T-helper 1 cell treated with Interleukin-12 subunit alpha and Interleukin-12 subunit beta and Interleukin-4 antibody, amounts not matched to agents 30 μg/mL and 1 μg/mL, for 36 hours (primary cell): Measurements from ENCODE around the gene LIMA1.

Experiments used
- H3K27ac Mint-ChIP-seq: one replicate; pipeline ENCODE4 v1.8.0; 2021; ENCODE audit warnings: mild to moderate bottlenecking, mixed read lengths
- H3K27me3 Mint-ChIP-seq: one replicate; pipeline ENCODE4 v1.8.0; 2021; ENCODE audit warnings: low read depth, mixed read lengths
- H3K36me3 Mint-ChIP-seq: one replicate; pipeline ENCODE4 v1.8.0; 2021; ENCODE audit warnings: low read depth, mixed read lengths
- H3K4me1 Mint-ChIP-seq: one replicate; pipeline ENCODE4 v1.8.0; 2021; ENCODE audit warnings: low read depth, mixed read lengths
- H3K4me3 Mint-ChIP-seq: one replicate; pipeline ENCODE4 v1.8.0; 2021; ENCODE audit warnings: mild to moderate bottlenecking, moderate library complexity, mixed read lengths
- H3K9me3 Mint-ChIP-seq: one replicate; pipeline ENCODE4 v1.8.0; 2021; ENCODE audit warnings: mixed read lengths

LIMA1 gene

DNA sequence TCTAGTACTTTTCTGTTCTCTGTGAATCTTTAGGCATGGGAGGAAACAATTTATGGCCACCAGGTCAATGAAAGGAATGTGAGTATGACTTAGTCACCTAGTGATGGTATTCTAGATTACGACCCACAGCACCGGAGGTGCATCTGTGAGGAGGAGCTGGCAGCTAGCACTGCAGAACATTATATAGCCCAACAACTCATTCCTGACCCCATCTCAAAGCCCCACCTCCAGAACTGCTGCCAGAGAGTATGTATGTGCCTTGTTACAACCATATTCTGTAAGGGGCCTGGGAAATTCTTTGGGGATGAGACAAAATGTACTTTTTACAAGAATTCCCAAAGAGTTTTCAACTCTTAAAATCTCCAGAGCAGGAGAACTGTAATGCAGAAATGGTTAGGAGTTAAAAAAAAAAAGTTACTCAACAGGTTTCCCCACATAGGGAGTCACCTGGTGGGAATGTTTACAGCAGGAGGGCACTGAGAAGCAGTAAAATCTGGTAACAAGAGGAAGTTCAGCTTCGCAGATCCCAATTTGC lies 81.3 kb downstream of the LIMA1 start:
- Mint-ChIP-seq H3K4me3 (no peak overlapping the region), H3K36me3 (peaks cover 16% of the 10 kb centered on the region), H3K27ac (no peak overlapping the region), H3K9me3 (no peaks in the 10 kb centered on the region), H3K4me1 (peaks cover 3% of the 10 kb centered on the region), H3K27me3 (no peaks in the 10 kb centered on the region)

DNA sequence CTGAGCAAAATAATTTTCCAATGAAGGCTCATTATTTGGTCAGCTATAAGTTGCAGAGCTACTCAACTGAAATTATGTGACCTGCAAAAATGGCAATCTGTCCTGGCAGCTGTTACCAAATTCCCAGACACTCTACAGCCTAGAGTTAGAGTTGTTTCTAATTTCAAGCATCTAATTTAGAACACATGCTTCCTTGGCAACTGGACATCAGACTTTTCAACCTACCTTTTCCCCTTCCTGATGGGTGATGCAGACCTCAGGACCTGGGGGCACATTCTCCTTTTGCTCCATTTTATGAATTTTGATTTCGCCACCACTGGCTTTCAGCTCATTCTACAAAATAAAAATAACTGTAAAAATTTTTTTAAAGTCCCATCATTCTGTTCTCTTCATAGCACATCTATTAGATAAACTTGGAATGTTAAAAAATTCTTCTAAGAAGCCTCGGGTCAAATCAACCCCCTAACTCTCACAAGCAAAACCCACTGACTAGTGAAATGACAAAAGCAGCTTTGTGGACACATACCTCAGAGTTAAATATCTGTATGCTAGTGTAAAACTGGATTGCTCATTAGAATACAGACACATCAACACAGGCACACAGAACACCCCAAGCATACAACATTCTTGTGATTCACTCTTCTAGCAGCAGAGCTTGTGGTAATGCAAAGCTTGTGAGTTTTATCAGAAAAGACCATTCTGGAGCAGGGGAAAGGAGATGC lies 82.6 kb downstream of the LIMA1 start:
- Mint-ChIP-seq H3K4me1 (no peaks in the 10 kb centered on the region), H3K36me3 (peaks cover 20% of the 10 kb centered on the region), H3K9me3 (no peaks in the 10 kb centered on the region), H3K27me3 (no peaks in the 10 kb centered on the region), H3K27ac (no peak overlapping the region), H3K4me3 (no peak overlapping the region)

DNA sequence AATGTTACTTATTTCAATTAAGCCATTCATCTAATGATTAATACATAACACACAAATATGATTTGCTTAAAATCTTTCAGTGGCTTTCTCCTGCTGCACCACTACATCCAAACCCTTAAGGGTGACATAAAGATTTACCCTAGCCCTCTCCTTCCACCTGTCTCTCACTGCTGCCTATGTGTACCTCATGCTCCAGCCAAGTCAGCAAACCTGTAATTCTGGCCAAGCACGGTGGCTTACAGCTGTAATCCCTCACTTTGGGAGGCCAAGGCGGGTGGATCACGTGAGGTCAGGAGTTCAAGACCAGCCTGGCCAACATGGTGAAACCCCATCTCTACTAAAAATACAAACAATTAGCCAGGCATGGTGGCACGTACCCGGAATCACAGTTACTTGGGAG lies 84.5 kb downstream of the LIMA1 start:
- Mint-ChIP-seq H3K4me3 (no peak overlapping the region), H3K9me3 (no peaks in the 10 kb centered on the region), H3K4me1 (no peaks in the 10 kb centered on the region), H3K27ac (no peak overlapping the region), H3K36me3 (peaks cover 17% of the 10 kb centered on the region), H3K27me3 (no peaks in the 10 kb centered on the region)

DNA sequence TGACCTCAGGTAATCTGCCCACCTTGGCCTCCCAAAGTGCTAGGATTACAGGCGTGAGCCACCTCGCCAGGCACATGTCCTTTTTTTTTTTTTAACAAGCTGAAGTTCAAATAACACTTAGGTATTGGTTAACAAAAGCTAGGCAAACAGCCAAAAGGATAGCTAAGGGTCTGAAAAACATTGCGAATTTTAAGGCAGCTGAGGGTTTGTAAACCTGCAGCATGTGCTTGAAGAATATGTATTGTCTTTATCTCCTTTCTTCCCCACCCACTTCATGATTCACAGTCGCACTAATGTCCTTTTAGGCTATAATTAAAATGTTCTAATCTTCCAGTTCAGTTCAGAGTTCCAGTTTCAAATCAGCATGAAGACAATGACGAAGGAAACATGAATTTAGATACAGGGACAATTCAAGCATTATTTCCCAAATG lies 86.0 kb downstream of the LIMA1 start:
- H3K27ac Mint-ChIP-seq, result no peak overlapping the region
- H3K9me3 Mint-ChIP-seq, result no peaks in the 10 kb centered on the region
- H3K4me3 Mint-ChIP-seq, result no peak overlapping the region
- no peaks in the 10 kb centered on the region for H3K27me3 Mint-ChIP-seq
- H3K4me1 Mint-ChIP-seq, result no peaks in the 10 kb centered on the region
- H3K36me3 Mint-ChIP-seq, result peaks cover 17% of the 10 kb centered on the region

DNA sequence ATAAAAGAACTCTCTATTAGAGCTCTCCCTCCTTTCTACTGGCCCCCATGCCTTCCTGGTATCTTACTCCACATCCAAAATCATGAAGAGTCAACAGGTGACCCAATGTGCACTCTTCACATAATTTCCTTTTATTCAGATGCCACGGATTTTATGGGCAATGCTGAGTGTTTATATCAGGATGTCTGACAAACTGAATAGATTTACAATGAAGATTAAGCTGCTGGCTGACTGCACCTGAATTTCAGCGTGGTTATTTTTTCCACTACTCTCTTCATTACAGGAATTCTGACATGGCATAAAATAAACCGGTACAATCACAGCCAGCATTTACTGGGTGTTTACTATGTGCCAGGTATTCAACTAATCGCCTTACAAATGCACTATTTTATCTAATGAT lies 86.8 kb downstream of the LIMA1 start:
- Mint-ChIP-seq H3K4me3 (no peak overlapping the region), H3K4me1 (no peaks in the 10 kb centered on the region), H3K27ac (no peak overlapping the region)

DNA sequence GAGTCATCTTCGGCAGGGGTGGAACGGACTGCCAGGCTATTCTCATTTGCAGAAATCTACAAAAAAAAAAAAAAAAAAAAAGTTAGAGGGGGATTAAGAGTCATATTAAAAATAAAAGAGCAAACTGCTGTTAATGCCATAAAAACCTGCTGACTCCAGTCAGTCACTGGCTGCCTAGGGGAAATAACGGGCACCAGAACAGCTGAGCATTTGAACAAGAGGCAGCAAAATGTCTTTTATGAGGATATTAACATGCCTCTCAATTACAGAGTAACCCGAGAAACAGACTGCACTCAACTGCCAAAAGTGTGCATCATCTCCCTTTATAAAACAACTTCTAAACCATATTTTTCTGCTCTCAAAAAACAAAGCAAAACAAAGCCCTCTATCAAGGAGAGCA lies 87.5 kb downstream of the LIMA1 start:
- H3K36me3 Mint-ChIP-seq, result peaks cover 15% of the 10 kb centered on the region
- no peak overlapping the region for H3K27ac Mint-ChIP-seq
- no peaks in the 10 kb centered on the region for H3K9me3 Mint-ChIP-seq
- H3K4me1 Mint-ChIP-seq, result no peaks in the 10 kb centered on the region
- H3K27me3 Mint-ChIP-seq, result no peaks in the 10 kb centered on the region
- H3K4me3 Mint-ChIP-seq, result no peak overlapping the region

More for the DNA sequence above, 86.8 kb downstream of the LIMA1 start:
- Mint-ChIP-seq H3K27me3 (no peaks in the 10 kb centered on the region), H3K9me3 (no peaks in the 10 kb centered on the region), H3K36me3 (peaks cover 17% of the 10 kb centered on the region)

DNA sequence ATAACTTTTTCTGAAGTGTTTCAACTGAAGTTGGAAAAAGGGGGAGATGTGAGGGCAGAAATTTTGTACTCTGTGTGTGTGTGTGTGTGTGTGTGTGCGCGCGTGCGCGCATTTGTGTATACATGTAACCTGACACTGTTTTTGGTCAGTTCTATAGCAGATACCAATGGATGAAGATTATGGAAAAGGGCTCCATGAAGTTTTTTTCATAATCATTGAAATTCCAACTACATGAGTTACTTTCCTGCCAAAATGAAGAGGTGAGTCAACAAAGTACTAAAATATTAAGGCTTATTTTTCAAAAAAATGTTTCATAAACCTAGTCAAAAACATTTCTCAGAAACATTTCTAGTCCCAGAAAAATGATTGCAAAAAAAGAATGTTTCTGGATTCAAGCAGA lies 90.4 kb downstream of the LIMA1 start:
- H3K9me3 Mint-ChIP-seq, result no peaks in the 10 kb centered on the region
- no peaks in the 10 kb centered on the region for H3K27me3 Mint-ChIP-seq
- no peak overlapping the region for H3K27ac Mint-ChIP-seq
- H3K36me3 Mint-ChIP-seq, result peaks cover 13% of the 10 kb centered on the region
- H3K4me1 Mint-ChIP-seq, result peaks cover 13% of the 10 kb centered on the region
- no peak overlapping the region for H3K4me3 Mint-ChIP-seq

DNA sequence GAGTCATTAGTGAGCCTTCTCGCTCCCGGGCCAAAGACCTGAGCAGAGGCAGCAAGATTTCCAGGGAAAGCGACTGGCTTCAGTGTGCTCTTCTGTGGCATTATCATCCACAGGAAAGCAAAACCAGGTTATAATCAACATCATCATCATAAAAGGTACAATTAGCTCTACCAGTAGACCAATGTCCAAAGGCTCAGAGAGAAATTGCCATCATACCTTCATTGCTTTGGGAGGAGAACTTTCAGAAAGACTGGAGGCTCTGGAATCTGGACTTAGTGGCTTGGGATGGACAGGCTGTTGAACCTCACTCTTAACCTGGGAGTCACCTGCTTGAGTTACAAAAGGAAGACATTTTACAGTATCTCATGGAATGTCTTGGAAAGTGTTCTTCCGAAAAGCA lies 91.1 kb downstream of the LIMA1 start:
- Mint-ChIP-seq H3K4me1 (peaks cover 18% of the 10 kb centered on the region), H3K27ac (no peak overlapping the region), H3K27me3 (no peaks in the 10 kb centered on the region), H3K9me3 (no peaks in the 10 kb centered on the region), H3K4me3 (no peak overlapping the region), H3K36me3 (peaks cover 13% of the 10 kb centered on the region)

DNA sequence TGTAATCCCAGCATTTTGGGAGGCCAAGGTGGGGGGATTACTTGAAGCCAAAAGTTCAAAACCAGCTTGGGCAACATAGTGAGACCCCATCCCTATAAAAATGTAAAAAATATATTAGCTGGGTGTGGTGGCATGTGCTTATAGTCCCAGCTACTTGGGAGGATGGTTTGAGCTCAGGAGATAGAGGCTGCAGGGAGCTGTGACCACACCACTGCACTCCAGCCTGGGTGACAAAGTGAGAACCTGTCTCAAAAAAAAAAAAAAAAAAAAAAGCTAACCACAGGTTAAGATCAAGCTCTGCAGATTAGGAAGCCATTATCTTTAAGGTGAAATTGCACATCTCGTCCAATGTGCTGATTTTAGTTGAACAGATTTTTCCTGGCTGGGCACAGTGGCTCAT lies 92.5 kb downstream of the LIMA1 start:
- Mint-ChIP-seq H3K9me3 (no peaks in the 10 kb centered on the region), H3K27ac (no peak overlapping the region), H3K27me3 (no peaks in the 10 kb centered on the region), H3K36me3 (peaks cover 8% of the 10 kb centered on the region), H3K4me3 (no peak overlapping the region), H3K4me1 (peaks cover 29% of the 10 kb centered on the region)

DNA sequence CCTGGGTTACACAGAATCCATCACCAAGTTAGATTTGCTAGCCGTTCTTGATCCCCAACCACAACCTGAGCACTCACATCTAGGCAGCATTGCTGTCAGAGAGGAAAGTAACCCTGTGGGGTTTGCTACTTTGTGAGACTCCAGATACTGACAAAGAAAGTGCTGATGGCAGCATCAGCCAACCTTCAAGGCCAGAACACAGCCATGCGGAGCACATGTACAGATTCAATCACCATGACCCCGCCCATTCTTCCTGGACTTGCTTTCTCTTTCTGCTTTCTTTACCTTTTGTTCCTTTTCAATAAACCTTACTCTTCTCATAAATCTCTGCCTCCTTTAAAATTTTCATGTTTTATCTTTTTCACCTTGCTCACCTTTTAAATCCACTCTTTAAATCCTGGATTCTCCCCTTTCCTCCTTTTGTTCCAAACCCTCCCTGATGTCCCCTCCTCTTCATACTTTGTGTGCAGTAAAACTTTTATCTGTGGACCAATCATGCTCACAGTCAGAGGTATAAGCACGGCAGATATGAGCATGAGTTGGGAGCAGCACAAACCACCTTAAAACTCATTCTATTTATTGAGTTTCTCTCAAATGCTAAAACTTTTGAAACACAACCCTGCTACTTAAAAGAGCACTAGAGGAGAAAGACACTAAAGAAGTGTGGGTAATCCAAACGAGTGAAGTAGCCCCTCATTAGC lies 94.3 kb downstream of the LIMA1 start:
- H3K27me3 Mint-ChIP-seq, result no peaks in the 10 kb centered on the region

DNA sequence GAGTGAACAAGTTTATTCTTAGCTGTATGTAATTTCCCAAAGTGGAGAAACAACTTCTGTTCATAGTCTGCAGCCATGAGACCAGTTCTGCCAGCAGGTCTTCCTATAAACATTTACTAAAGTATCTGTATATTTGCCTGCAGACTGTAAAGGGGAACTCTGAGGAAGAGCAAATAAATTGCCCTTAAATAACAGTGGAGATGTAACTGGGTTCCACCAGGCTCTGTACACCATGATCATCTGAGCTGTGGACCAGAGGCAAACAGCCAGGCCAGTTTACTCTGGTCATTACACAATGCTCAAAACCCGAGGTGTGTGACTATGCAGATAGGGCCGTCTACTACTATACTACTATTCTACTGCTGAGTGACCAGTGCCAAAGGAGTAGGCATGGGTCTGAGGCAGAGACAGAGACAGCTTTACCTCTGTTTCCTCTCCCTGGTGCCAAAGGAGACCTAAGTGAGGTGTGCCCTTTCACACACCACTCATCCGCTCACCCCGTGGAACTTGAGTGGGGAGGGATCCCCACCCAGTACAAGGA lies 95.0 kb downstream of the LIMA1 start:
- Mint-ChIP-seq H3K4me1 (peaks cover 32% of the 10 kb centered on the region), H3K36me3 (peaks cover 8% of the 10 kb centered on the region), H3K27ac (peak overlapping the region; percentile 83), H3K27me3 (no peaks in the 10 kb centered on the region), H3K9me3 (no peaks in the 10 kb centered on the region), H3K4me3 (no peak overlapping the region)

More for the DNA sequence above, 94.3 kb downstream of the LIMA1 start:
- Mint-ChIP-seq H3K36me3 (peaks cover 8% of the 10 kb centered on the region), H3K4me3 (peak overlapping the region; percentile 40), H3K9me3 (no peaks in the 10 kb centered on the region), H3K4me1 (peaks cover 32% of the 10 kb centered on the region), H3K27ac (peak overlapping the region; percentile 83)

DNA sequence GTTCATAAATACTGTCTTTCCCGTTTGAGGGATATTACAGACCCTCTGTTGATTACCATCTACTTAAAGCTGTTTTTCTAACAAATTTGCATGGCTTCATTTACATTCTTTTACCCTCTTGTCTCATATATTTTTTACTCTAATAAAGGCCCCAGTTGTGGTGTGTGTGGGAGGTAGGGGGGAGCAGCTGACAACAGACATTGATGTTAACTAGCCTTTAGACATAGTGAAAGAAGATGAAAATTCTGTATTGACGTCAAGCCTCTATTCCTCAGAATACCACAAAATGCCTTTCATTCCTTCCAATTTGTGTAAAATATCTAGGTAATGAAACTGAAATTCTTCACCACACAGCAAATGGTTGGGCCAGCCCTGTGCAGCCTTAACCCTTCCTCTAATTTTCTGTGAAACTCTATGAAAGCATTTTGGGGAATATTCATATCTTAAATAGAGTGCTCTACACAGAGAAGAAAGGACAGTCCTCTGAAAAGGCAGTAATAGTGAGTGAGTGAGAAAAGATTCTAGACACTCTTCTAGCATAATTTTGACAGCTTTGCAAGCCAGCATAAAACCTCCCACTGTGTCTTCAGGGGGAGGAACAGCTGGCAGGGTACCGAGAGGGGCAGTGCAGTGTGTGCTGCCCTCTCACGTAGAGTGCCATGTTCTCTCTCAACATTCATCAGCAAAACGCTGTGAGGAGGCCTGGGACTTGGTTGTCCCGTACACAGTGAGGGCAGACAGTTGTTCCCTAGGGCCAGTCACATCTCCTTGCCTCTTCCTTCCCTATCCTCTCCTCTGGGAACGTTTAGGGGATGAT lies 96.0 kb downstream of the LIMA1 start:
- Mint-ChIP-seq H3K27ac (peak overlapping the region; percentile 71), H3K4me1 (peaks cover 32% of the 10 kb centered on the region), H3K4me3 (peak overlapping the region; percentile 11), H3K27me3 (no peaks in the 10 kb centered on the region), H3K36me3 (peaks cover 8% of the 10 kb centered on the region), H3K9me3 (no peaks in the 10 kb centered on the region)

DNA sequence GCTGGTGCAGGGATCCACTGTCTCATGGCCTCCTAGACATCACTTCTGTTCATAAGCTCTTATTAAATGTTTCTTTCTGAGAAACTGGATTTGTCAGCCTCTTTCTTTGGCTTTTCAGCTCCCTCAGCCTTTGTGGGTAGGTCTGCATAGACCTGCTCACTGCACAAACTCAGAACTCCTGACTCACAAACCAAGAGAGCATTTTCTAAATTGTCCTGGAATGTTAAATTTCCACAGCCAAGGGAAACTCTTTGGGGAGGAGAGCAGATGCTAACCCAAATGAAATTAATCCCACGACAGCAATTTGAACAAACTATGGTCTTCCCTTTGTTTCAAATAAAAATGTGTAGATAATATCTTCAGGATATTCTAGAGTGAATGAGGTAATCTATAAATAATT lies 96.6 kb downstream of the LIMA1 start:
- Mint-ChIP-seq H3K4me3 (no peak overlapping the region), H3K27me3 (no peaks in the 10 kb centered on the region), H3K9me3 (no peaks in the 10 kb centered on the region), H3K27ac (peak overlapping the region; percentile 71), H3K36me3 (peaks cover 8% of the 10 kb centered on the region), H3K4me1 (peaks cover 32% of the 10 kb centered on the region)

DNA sequence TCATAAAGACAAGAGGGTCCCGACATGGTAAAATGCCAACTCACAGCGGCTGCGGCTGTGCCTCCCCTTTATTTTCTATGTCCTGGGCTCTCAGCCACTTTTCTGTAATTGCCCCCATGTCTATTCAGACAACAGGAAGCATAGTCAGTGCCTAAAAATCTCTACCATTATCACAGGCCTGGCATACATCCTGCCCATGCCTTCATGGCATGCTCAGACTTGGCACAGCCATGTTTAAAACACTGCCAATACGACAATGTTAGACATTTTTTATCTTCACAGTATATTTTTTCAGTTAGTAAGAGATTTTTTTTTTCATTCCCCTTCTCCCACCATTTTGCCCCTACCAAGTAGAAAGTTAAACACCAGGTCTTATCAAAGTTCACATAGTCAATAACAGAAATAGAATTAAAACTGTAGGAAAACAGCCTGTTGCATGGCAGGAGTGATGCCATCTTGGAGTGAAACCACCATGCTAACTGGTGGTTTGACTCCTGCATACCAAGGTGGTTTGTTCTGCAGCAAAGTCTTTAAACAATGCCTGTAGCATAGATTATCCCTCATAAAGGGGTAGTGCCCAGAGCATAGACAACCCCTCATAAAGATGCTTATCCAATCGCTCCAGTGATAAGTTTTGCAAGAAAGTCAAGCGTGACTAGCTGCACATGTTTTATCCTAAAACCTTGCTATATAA lies 97.2 kb downstream of the LIMA1 start:
- H3K36me3 Mint-ChIP-seq, result peaks cover 8% of the 10 kb centered on the region
- no peaks in the 10 kb centered on the region for H3K9me3 Mint-ChIP-seq
- no peak overlapping the region for H3K4me3 Mint-ChIP-seq
- H3K4me1 Mint-ChIP-seq, result peaks cover 32% of the 10 kb centered on the region
- peak overlapping the region; percentile 2 for H3K27ac Mint-ChIP-seq
- H3K27me3 Mint-ChIP-seq, result no peaks in the 10 kb centered on the region
